Measurements from ENCODE around the gene PPIG.

PPIG gene

GRCh38 chr2:169661265-169661664 lies 77.1 kb downstream of the PPIG start:
- no peak for DNase-seq (ENCODE audit: low read depth)
- H3K4me3 ChIP-seq (ENCODE audit: control insufficient read depth, low read depth, low read length), result no peak overlapping the region
- TF ChIP-seq, protein P1, sequence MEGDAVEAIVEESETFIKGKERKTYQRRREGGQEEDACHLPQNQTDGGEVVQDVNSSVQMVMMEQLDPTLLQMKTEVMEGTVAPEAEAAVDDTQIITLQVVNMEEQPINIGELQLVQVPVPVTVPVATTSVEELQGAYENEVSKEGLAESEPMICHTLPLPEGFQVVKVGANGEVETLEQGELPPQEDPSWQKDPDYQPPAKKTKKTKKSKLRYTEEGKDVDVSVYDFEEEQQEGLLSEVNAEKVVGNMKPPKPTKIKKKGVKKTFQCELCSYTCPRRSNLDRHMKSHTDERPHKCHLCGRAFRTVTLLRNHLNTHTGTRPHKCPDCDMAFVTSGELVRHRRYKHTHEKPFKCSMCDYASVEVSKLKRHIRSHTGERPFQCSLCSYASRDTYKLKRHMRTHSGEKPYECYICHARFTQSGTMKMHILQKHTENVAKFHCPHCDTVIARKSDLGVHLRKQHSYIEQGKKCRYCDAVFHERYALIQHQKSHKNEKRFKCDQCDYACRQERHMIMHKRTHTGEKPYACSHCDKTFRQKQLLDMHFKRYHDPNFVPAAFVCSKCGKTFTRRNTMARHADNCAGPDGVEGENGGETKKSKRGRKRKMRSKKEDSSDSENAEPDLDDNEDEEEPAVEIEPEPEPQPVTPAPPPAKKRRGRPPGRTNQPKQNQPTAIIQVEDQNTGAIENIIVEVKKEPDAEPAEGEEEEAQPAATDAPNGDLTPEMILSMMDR (conservative IDR thresholded peaks at IDR 0.05; ENCODE audit: control insufficient read depth, insufficient read depth, low read depth, low read length), result no peak

DNA sequence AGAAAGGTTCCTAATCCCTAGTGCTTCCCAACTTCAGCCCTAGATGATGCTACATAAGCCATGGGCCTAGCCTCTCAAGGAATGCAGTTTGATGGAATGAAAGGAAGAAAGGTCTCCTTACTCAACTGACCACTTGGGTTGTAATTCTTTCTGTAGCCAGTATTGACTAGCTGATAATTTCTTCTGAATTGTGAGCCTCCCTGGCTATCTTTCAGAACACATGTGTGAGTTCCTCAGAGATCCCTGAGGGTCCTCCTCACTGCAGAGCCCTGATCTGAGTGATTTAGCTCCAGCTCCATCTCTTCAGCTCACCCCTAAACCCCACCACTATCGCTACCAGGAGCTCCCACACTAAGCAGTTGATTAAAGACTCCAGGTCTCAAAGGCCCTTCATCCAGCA lies 78.6 kb downstream of the PPIG start:
- DNase-seq (ENCODE audit: low read depth), result no peak
- TF ChIP-seq, protein P1 (conservative IDR thresholded peaks at IDR 0.05; ENCODE audit: control insufficient read depth, insufficient read depth, low read depth, low read length), result no peak
- H3K4me3 ChIP-seq (ENCODE audit: control insufficient read depth, low read depth, low read length), result no peak overlapping the region

- H3K4me3 ChIP-seq (ENCODE audit: control insufficient read depth, low read depth, low read length), result no peak overlapping the region
- TF ChIP-seq, protein P1 (conservative IDR thresholded peaks at IDR 0.05; ENCODE audit: control insufficient read depth, insufficient read depth, low read depth, low read length), result no peak
- no peak for DNase-seq (ENCODE audit: low read depth)
These were observed 79.1 kb downstream of the PPIG start for GRCh38 chr2:169663247-169663646.

- DNase-seq (ENCODE audit: low read depth), result no peak
- no peak overlapping the region for H3K4me3 ChIP-seq (ENCODE audit: control insufficient read depth, low read depth, low read length)
- TF ChIP-seq, protein P1 (conservative IDR thresholded peaks at IDR 0.05; ENCODE audit: control insufficient read depth, insufficient read depth, low read depth, low read length), result no peak
These were observed 80.4 kb downstream of the PPIG start for GRCh38 chr2:169664600-169664977.

GRCh38 chr2:169664978-169665930 lies 81.1 kb downstream of the PPIG start:
- no peak overlapping the region for H3K4me3 ChIP-seq (ENCODE audit: control insufficient read depth, low read depth, low read length)
- TF ChIP-seq, protein P1 (conservative IDR thresholded peaks at IDR 0.05; ENCODE audit: control insufficient read depth, insufficient read depth, low read depth, low read length), result no peak
- DNase-seq (ENCODE audit: low read depth), result no peak

- DNase-seq (ENCODE audit: low read depth), result no peak
- TF ChIP-seq, protein P1 (conservative IDR thresholded peaks at IDR 0.05; ENCODE audit: control insufficient read depth, insufficient read depth, low read depth, low read length), result no peak
- H3K4me3 ChIP-seq (ENCODE audit: control insufficient read depth, low read depth, low read length), result no peak overlapping the region
These were observed 83.4 kb downstream of the PPIG start for GRCh38 chr2:169667583-169667982.

Measured in fibroblast of mammary gland (primary cell).